Cardiac fibroblast (primary cell): ENCODE results near the gene CDH8.

Experiments used
- DNase-seq, 2 donors: peaks; one replicate each; pipeline versions ENCODE4 v3.0.0 to v3.0.0-alpha.2; 2010; ENCODE audit warnings: low read depth in 2 of 2
- H3K4me3 ChIP-seq, 2 donors: replicated peaks in 1 of 2; 1 replicate in 1 of 2; 2 replicates in 1 of 2; pipeline ENCODE4 v1.5.1; 2011; ENCODE audit warnings: low read depth in 2 of 2, low read length in 2 of 2, mild to moderate bottlenecking in 2 of 2, moderate library complexity in 1 of 2
- TF ChIP-seq, protein P1 (sequence below): IDR thresholded peaks from one replicate; pipeline ENCODE4 v1.5.1; 2011; ENCODE audit warnings: low read depth, mild to moderate bottlenecking, low read length, inconsistent platforms

Gene CDH8

DNA sequence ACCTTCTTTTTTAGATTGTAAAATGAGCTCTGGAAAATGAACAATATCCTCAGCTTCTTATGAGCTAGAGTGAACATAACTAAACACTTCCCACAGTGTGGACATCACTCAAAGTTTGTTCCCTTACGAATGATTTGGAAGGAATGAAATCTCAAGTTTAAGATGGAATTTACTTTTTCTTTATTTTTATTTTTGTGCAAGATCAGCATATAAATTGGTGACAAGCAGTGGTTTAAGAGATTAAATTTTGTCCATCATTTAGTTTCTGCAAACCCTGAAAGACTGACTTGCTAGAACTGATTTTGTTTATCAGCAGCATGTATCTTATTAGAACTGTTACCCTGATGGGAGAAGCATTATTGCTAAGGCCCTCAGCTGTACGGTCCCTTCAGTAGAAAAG, 420.1 kb downstream of the CDH8 start:
- TF ChIP-seq, protein P1, sequence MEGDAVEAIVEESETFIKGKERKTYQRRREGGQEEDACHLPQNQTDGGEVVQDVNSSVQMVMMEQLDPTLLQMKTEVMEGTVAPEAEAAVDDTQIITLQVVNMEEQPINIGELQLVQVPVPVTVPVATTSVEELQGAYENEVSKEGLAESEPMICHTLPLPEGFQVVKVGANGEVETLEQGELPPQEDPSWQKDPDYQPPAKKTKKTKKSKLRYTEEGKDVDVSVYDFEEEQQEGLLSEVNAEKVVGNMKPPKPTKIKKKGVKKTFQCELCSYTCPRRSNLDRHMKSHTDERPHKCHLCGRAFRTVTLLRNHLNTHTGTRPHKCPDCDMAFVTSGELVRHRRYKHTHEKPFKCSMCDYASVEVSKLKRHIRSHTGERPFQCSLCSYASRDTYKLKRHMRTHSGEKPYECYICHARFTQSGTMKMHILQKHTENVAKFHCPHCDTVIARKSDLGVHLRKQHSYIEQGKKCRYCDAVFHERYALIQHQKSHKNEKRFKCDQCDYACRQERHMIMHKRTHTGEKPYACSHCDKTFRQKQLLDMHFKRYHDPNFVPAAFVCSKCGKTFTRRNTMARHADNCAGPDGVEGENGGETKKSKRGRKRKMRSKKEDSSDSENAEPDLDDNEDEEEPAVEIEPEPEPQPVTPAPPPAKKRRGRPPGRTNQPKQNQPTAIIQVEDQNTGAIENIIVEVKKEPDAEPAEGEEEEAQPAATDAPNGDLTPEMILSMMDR: no peak
- no peak for DNase-seq
- no peak overlapping the region for H3K4me3 ChIP-seq

- no peak overlapping the region for H3K4me3 ChIP-seq
- TF ChIP-seq, protein P1: no peak
- no peak for DNase-seq
Observed at GRCh38 chr16:61611847-61612491, 424.3 kb downstream of the CDH8 start.

GRCh38 chr16:61606581-61606980, 429.7 kb downstream of the CDH8 start:
- no peak for DNase-seq
- no peak overlapping the region for H3K4me3 ChIP-seq
- TF ChIP-seq, protein P1: no peak
